ENCODE data around the gene C16orf89.

GRCh38 chr16:5044011-5044540 is 21.7 kb downstream of the C16orf89 start:
- TF ChIP-seq CTCF (optimal IDR thresholded peaks at IDR 0.05 in 1 of 3, IDR thresholded peaks at IDR 0.05 in 1 of 3, conservative IDR thresholded peaks at IDR 0.05 in 1 of 3; ENCODE audit: extremely low read depth in 1 of 3, insufficient read depth in 2 of 3, low read length in 3 of 3): no peak
- TF ChIP-seq EZH2 (IDR thresholded peaks at IDR 0.05; ENCODE audit: low read length): no peak
